GM19467 (cell line): Measurements from ENCODE around the gene FRS2.

Experiments used
- ATAC-seq: cut with Tn5 transposase; IDR thresholded peaks from one replicate; pipeline ENCODE4 v1.9.1; 2021; ENCODE audit warnings: mild to moderate bottlenecking, moderate library complexity; ENCODE audit not compliant: unreplicated experiment

FRS2 gene

GRCh38 chr12:69497308-69498026 is 27.3 kb downstream of the FRS2 start:
- peak; percentile 83 for ATAC-seq

GRCh38 chr12:69500631-69501030 is 30.4 kb downstream of the FRS2 start:
- no peak for ATAC-seq

- no peak for ATAC-seq
These were observed 31.1 kb downstream of the FRS2 start for GRCh38 chr12:69501154-69501895.

GRCh38 chr12:69502345-69503081 is 32.3 kb downstream of the FRS2 start:
- ATAC-seq, result no peak

GRCh38 chr12:69508091-69508490 is 37.9 kb downstream of the FRS2 start:
- no peak for ATAC-seq

GRCh38 chr12:69508621-69509020 is 38.4 kb downstream of the FRS2 start:
- no peak for ATAC-seq

- ATAC-seq, result no peak
These were observed 39.1 kb downstream of the FRS2 start for GRCh38 chr12:69509308-69509736.

GRCh38 chr12:69509904-69510827 is 40.0 kb downstream of the FRS2 start:
- ATAC-seq, result no peak

GRCh38 chr12:69511016-69511415 is 40.8 kb downstream of the FRS2 start:
- no peak for ATAC-seq

- ATAC-seq, result no peak
These were observed 41.5 kb downstream of the FRS2 start for GRCh38 chr12:69511469-69512267.

- ATAC-seq, result no peak
These were observed 42.6 kb downstream of the FRS2 start for GRCh38 chr12:69512820-69513219.

GRCh38 chr12:69513297-69513696 is 43.1 kb downstream of the FRS2 start:
- no peak for ATAC-seq

- no peak for ATAC-seq
These were observed 43.9 kb downstream of the FRS2 start for GRCh38 chr12:69514111-69514510.

GRCh38 chr12:69514845-69515244 is 44.7 kb downstream of the FRS2 start:
- no peak for ATAC-seq

- ATAC-seq, result no peak
These were observed 45.3 kb downstream of the FRS2 start for GRCh38 chr12:69515394-69515930.

- ATAC-seq, result no peak
These were observed 46.8 kb downstream of the FRS2 start for GRCh38 chr12:69516950-69517349.

GRCh38 chr12:69517406-69517805 is 47.2 kb downstream of the FRS2 start:
- no peak for ATAC-seq

- ATAC-seq, result no peak
These were observed 49.7 kb downstream of the FRS2 start for GRCh38 chr12:69519871-69520270.
